Stimulated activated naive CD8-positive, alpha-beta T cell treated with anti-CD3 and anti-CD28 coated beads, Interleukin-15, Interleukin-2, amounts not matched to agents 100 ng/mL and 50 ng/mL, for 24 hours (primary cell): ENCODE results near the gene STIMATE.

Source experiments
- H3K27ac Mint-ChIP-seq: one replicate; pipeline ENCODE4 v1.8.0; 2021; ENCODE audit warnings: mild to moderate bottlenecking, mixed read lengths
- H3K27me3 Mint-ChIP-seq: one replicate; pipeline ENCODE4 v1.8.0; 2021; ENCODE audit warnings: mixed read lengths
- H3K36me3 Mint-ChIP-seq: one replicate; pipeline ENCODE4 v1.8.0; 2021; ENCODE audit warnings: low read depth, mixed read lengths
- H3K4me1 Mint-ChIP-seq: one replicate; pipeline ENCODE4 v1.8.0; 2021; ENCODE audit warnings: low read depth, mixed read lengths
- H3K4me3 Mint-ChIP-seq: one replicate; pipeline ENCODE4 v1.8.0; 2021; ENCODE audit warnings: mild to moderate bottlenecking, mixed read lengths
- H3K9me3 Mint-ChIP-seq: one replicate; pipeline ENCODE4 v1.8.0; 2021; ENCODE audit warnings: mixed read lengths

Gene STIMATE

GRCh38 chr3:52792961-52793695, 104.2 kb downstream of the STIMATE start:
- H3K36me3 Mint-ChIP-seq: no peaks in the 10 kb centered on the region
- no peaks in the 10 kb centered on the region for H3K4me1 Mint-ChIP-seq
- H3K9me3 Mint-ChIP-seq: no peaks in the 10 kb centered on the region
- no peak overlapping the region for H3K4me3 Mint-ChIP-seq
- no peaks in the 10 kb centered on the region for H3K27me3 Mint-ChIP-seq
- H3K27ac Mint-ChIP-seq: no peak overlapping the region

DNA sequence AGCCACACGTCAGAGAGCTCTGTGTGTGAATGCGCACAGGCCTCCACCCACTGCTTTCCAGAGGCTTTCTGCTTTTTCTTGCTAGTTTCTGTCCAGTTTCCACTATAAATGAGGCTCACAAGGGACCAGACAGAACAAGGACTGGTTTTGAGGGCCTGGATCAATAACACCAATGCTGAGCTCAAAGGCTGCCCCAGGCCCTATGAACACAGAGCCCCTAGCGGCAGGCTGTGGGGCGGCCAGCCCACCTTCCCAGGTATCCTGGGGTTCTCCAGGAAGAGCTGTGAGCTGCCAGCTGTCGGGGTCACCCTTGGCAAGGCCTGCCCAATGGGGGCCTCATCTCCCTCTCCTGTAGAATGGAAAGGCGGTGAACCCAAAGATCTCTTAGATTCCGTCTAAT, 104.9 kb downstream of the STIMATE start:
- no peak overlapping the region for H3K27ac Mint-ChIP-seq
- H3K27me3 Mint-ChIP-seq: no peaks in the 10 kb centered on the region
- no peaks in the 10 kb centered on the region for H3K36me3 Mint-ChIP-seq
- no peaks in the 10 kb centered on the region for H3K9me3 Mint-ChIP-seq
- no peak overlapping the region for H3K4me3 Mint-ChIP-seq
- H3K4me1 Mint-ChIP-seq: no peaks in the 10 kb centered on the region

DNA sequence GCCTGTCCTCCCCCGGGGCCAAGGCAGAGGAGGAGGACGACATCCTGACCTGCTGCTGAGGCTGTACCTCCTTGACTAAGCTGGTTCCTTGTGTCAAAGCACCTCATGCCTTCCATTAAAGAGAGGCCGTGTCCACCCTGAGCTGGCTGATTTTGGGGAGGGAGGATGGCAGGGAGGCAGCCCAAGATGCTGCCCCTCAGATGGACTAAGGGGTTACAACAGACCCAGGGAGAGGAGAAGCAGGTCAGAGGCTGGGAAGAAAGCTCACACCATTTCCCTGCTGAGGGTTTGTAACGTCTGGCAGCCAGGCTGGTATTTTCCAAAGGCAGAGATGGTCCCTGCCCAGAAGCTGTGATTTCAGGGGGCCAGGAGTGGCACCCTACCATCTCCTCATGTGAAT, 105.4 kb downstream of the STIMATE start:
- Mint-ChIP-seq H3K27ac (no peak overlapping the region), H3K27me3 (no peaks in the 10 kb centered on the region), H3K36me3 (no peaks in the 10 kb centered on the region), H3K9me3 (no peaks in the 10 kb centered on the region), H3K4me3 (no peak overlapping the region), H3K4me1 (no peaks in the 10 kb centered on the region)

DNA sequence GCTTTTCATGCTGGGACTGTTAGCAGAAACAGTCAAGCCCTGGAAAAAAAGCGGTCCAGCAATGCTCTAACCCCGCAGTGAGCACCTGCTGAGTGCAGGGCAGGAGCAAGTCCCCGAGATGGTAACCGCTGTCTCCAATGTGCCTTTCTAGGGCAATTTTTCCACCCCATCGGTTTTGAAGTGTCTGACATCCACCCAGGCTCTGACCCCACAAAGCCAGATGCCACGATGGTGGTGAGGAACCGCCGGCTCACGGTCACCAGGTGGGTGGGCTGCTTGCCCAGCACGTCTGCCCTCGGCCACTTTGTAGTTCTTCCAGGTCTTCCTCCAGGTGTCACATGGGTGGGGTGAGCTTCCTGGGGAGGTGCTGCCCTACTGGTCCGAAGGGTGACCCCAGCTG, 106.0 kb downstream of the STIMATE start:
- H3K4me3 Mint-ChIP-seq: no peak overlapping the region
- H3K36me3 Mint-ChIP-seq: no peaks in the 10 kb centered on the region
- H3K4me1 Mint-ChIP-seq: no peaks in the 10 kb centered on the region
- H3K9me3 Mint-ChIP-seq: no peaks in the 10 kb centered on the region
- H3K27me3 Mint-ChIP-seq: no peaks in the 10 kb centered on the region
- H3K27ac Mint-ChIP-seq: no peak overlapping the region

GRCh38 chr3:52790741-52791140, 106.6 kb downstream of the STIMATE start:
- Mint-ChIP-seq H3K9me3 (no peaks in the 10 kb centered on the region), H3K4me3 (no peak overlapping the region), H3K36me3 (no peaks in the 10 kb centered on the region), H3K27ac (no peak overlapping the region), H3K4me1 (no peaks in the 10 kb centered on the region), H3K27me3 (no peaks in the 10 kb centered on the region)

GRCh38 chr3:52790337-52790736, 107.0 kb downstream of the STIMATE start:
- Mint-ChIP-seq H3K4me3 (no peak overlapping the region), H3K36me3 (no peaks in the 10 kb centered on the region), H3K27me3 (no peaks in the 10 kb centered on the region), H3K4me1 (no peaks in the 10 kb centered on the region), H3K9me3 (no peaks in the 10 kb centered on the region), H3K27ac (no peak overlapping the region)

DNA sequence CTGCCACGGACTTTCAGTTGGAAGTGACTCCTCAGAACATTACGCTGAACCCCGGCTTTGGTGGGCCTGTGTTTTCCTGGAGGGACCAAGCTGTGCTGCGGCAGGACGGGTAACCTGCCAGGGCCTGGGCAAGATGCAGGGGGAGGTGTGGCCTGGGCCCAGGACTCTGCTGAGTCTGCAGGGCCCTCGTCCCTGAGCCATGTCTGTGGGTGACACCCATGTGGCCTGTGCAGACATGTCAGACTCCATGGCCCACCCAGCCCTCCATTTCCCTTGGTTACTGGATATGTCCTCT, 107.7 kb downstream of the STIMATE start:
- no peaks in the 10 kb centered on the region for H3K36me3 Mint-ChIP-seq
- no peaks in the 10 kb centered on the region for H3K27me3 Mint-ChIP-seq
- H3K9me3 Mint-ChIP-seq: no peaks in the 10 kb centered on the region
- H3K4me3 Mint-ChIP-seq: no peak overlapping the region
- H3K4me1 Mint-ChIP-seq: no peaks in the 10 kb centered on the region
- no peak overlapping the region for H3K27ac Mint-ChIP-seq

GRCh38 chr3:52788890-52789745, 108.2 kb downstream of the STIMATE start:
- no peak overlapping the region for H3K27ac Mint-ChIP-seq
- H3K4me1 Mint-ChIP-seq: no peaks in the 10 kb centered on the region
- H3K27me3 Mint-ChIP-seq: no peaks in the 10 kb centered on the region

DNA sequence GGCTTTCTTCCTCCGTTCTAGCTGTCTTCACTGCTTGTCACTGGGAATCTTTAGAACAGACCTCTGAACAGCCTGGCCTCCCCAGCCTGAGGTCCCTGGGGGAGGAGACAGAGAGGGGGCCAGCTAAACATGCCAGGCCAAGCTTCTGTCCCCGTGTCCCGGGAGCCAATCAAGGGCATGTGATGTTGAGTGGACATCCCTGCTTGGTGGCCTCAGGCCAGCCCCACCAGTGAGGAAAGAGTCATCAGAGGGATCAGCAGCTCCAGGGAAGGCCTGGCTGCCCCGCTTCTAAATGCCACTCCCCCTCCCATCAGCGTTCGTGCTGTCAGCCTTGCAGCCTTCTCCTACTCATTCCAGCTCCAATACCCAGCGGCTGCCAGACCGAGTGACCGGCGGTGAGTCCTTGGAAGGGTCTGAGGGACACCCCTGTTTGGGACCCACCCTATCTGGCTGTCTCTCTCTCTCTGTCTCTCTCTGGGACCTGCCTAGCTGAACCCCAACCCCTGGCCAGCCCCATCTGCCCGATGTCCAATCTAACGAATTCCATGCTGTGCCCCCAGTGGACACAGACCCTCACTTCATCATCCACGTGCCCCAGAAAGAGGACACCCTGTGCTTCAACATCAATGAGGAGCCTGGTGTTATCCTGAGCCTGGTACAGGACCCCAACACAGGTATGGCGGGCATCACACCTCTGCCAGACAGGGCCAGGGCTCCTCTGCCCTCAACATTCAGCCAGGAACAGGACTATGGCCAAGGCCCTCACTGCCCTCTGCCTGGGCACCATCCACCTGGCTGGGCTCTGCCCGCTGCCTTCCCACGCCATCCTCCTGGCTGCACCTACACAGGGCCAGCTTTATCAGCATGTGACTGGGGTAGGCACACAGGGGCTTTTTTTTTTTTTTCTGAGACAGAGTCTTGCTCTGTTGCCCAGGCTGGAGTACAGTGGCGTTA, 109.4 kb downstream of the STIMATE start:
- H3K4me1 Mint-ChIP-seq: no peaks in the 10 kb centered on the region
- no peaks in the 10 kb centered on the region for H3K9me3 Mint-ChIP-seq
- no peaks in the 10 kb centered on the region for H3K36me3 Mint-ChIP-seq
- H3K27ac Mint-ChIP-seq: no peak overlapping the region
- no peaks in the 10 kb centered on the region for H3K27me3 Mint-ChIP-seq
- no peak overlapping the region for H3K4me3 Mint-ChIP-seq

More at GRCh38 chr3:52788890-52789745, 108.2 kb downstream of the STIMATE start:
- Mint-ChIP-seq H3K36me3 (no peaks in the 10 kb centered on the region), H3K9me3 (no peaks in the 10 kb centered on the region), H3K4me3 (no peak overlapping the region)

DNA sequence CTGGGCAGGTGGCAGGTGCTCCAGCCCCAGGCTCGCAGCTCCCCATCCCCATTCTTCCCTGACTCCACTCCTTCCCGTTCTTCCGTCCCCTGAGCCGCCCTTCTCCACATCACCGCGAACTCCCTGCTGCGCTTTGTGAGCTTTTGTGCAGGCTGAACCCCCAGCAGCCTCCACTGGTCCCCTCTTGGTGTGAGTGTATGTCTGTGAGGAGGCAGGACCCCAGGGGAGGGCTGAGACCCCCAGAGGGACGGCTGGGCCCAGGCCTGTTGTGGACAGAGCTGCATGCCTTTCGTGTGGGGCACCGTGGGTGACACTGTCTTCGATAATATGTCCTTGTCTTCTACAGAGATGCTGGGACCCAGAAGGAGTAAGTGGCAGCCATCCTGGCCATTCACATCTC, 110.1 kb downstream of the STIMATE start:
- no peaks in the 10 kb centered on the region for H3K4me1 Mint-ChIP-seq
- no peak overlapping the region for H3K4me3 Mint-ChIP-seq
- no peaks in the 10 kb centered on the region for H3K36me3 Mint-ChIP-seq
- no peak overlapping the region for H3K27ac Mint-ChIP-seq
- H3K9me3 Mint-ChIP-seq: no peaks in the 10 kb centered on the region
- H3K27me3 Mint-ChIP-seq: no peaks in the 10 kb centered on the region
